NAMALWA (cell line): ENCODE data around the gene SHOC2.

ENCODE experiments used
- DNase-seq: peaks from one replicate; pipeline ENCODE4 v3.0.0-alpha.2; 2015; ENCODE audit warnings: low spot score

SHOC2 gene

DNA sequence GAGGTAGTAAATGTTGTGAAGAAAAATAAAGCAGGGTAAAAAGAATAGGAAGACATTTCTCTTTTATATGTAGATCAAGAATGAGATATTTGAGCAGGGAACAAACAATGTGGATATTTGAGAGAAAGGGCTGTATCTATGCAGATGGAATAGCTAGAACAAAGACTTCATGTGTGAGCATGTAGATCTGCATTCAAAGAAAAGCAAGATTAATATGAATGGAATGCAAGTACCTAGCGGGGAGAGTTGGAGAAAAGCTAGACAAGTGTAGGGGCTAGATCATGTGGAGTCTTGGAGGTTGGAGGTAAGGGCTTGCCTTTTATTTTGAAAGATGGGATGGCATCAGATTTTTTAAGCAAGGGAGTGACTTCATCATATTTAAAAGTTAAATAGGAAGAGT, 27.1 kb downstream of the SHOC2 start:
- no peak for DNase-seq

- no peak for DNase-seq
Observed at GRCh38 chr10:110947061-110947595, 27.7 kb downstream of the SHOC2 start.

- no peak for DNase-seq
Observed at GRCh38 chr10:110951381-110951780, 32.0 kb downstream of the SHOC2 start.

GRCh38 chr10:110957606-110958005, 38.2 kb downstream of the SHOC2 start:
- no peak for DNase-seq

GRCh38 chr10:110959379-110960332, 40.3 kb downstream of the SHOC2 start:
- no peak for DNase-seq

DNA sequence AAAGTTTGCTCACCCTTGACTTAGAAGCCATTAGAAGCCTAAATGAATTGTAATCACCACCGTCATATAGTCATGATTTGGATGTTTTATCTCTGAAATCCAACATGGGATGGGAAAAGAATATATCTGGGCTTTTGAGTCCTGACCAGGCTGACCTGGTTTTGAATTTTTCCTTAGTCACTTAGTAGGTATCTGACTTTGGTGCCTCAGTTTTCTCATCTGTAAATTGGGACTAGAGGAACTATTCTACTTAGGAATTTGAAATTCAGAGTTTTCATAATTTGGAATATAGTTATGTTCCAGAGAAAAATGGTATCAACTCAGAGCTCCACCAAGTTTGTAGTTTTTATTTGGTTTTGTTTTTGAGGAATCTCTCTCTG, 40.9 kb downstream of the SHOC2 start:
- no peak for DNase-seq

GRCh38 chr10:110962443-110962842, 43.0 kb downstream of the SHOC2 start:
- no peak for DNase-seq

GRCh38 chr10:110963162-110963561, 43.8 kb downstream of the SHOC2 start:
- no peak for DNase-seq

DNA sequence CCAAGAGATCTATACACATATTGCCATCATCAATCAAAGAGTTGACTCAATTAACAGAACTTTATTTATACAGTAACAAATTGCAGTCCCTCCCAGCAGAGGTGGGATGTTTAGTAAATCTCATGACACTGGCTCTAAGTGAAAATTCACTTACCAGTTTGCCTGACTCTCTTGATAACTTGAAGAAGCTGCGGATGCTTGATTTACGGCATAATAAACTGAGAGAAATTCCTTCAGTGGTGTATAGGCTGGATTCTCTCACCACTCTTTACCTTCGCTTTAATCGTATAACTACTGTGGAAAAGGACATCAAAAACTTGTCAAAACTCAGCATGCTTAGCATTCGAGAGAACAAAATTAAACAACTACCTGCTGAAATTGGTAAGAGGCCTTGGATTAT, 45.3 kb downstream of the SHOC2 start:
- no peak for DNase-seq

- DNase-seq, result no peak
Observed at GRCh38 chr10:110965216-110965615, 45.8 kb downstream of the SHOC2 start.

DNA sequence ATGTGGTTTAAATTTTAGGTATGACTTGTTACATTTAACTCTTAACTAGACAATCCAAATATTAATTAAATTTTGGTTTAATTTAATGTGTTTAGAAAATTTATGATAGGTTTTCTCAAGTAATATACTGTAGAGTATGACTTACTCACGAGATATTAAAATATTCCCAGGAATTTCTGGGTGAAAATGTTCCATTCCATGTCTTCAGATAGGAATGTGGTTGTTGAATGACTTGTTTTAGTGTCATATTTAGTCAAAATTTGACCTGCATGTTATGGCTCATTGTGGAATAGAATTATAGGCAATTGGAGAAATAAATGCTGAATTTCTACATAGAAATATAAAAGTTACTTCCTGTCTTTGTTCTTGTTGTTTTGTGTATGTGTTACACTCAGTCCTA, 46.7 kb downstream of the SHOC2 start:
- DNase-seq, result no peak

GRCh38 chr10:110967009-110967630, 47.7 kb downstream of the SHOC2 start:
- no peak for DNase-seq

DNA sequence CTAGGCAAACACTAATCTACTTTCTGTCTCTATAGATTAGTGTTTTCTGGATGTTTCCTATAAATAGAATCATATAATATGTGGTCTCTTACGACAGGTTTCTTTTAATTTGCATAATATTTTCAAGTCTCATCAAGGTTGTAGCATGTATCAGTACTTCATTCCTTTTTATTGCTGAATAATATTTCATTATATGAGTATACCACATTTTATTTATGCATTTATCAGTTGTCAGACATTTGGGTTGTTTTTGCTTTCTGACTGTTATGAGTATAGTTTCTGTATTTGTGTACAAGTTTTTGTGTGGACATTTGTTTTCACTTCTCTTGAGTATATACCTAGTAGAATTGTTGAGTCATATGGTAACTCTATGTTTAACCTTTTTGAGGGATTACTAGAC, 48.2 kb downstream of the SHOC2 start:
- DNase-seq, result no peak

- DNase-seq, result no peak
Observed at GRCh38 chr10:110969183-110969582, 49.8 kb downstream of the SHOC2 start.

GRCh38 chr10:110971638-110972037, 52.2 kb downstream of the SHOC2 start:
- DNase-seq, result no peak

- DNase-seq, result no peak
Observed at GRCh38 chr10:110972231-110973134, 53.1 kb downstream of the SHOC2 start.

GRCh38 chr10:110973400-110973799, 54.0 kb downstream of the SHOC2 start:
- DNase-seq, result no peak

GRCh38 chr10:110976577-110976976, 57.2 kb downstream of the SHOC2 start:
- no peak for DNase-seq

- DNase-seq, result no peak
Observed at GRCh38 chr10:110977662-110978061, 58.3 kb downstream of the SHOC2 start.

DNA sequence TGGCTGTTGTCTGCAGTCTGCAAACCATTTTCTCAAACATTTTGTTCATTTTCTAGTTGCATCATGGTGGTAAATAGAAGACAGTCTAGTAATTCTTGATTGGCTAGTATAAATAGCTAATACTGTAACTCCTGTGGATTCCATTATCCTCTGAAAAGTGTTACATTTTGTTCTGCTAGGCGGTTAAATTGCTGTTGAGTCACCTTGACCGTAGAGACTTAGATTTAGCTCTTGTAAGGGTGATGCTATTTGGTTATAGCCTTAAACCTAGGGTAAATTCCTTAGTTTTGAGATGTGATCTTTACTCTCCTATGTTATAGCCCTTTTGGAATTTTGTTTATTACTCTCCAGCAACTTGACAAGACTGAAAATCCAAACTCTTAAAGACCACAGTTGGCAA, 58.8 kb downstream of the SHOC2 start:
- no peak for DNase-seq

GRCh38 chr10:110979611-110980010, 60.2 kb downstream of the SHOC2 start:
- DNase-seq, result no peak

GRCh38 chr10:110980807-110981206, 61.4 kb downstream of the SHOC2 start:
- DNase-seq, result no peak
